Right lobe of liver (tissue), 6 donors: Measurements from ENCODE around the gene VASN. TPM values are rescaled to one million over a fixed set of nuclear protein-coding genes. Genes with fewer than 3 reads are reported as not detected.
"Not testable (repeated sequence)": the region's sequence is repeated elsewhere in the genome, so short reads cannot be mapped to it uniquely, and the experiment has no call there.

Experiments used
- ATAC-seq, 4 donors: fragments of 200-7000 bp; cut with Tn5 transposase; one replicate each; pipeline ENCODE4 v1.9.1; 2020; ENCODE audit warnings: mild to moderate bottlenecking in 4 of 4, moderate library complexity in 4 of 4
- DNase-seq, 3 donors: peaks; one replicate each; pipeline ENCODE4 v3.0.0-alpha.2; 2020
- H3K27ac ChIP-seq, 3 donors: fragments of 200-600 bp; one replicate each; pipeline ENCODE4 v1.8.0; 2022
- H3K27me3 ChIP-seq, 2 donors: fragments of 200-600 bp; one replicate each; pipeline ENCODE4 v1.8.0; 2022
- H3K36me3 ChIP-seq, 4 donors: fragments of 200-600 bp; sonication (generic) in 1 of 4; one replicate each; pipeline versions ENCODE4 v1.5.1 to v1.8.0; 2017 to 2022; ENCODE audit warnings: control low read depth in 1 of 4
- H3K4me1 ChIP-seq, 4 donors: fragments of 200-600 bp; sonication (generic) in 1 of 4; one replicate each; pipeline versions ENCODE4 v1.5.1 to v1.8.0; 2017 to 2022; ENCODE audit warnings: control low read depth in 1 of 4
- H3K4me3 ChIP-seq, 3 donors: fragments of 200-600 bp; one replicate each; pipeline ENCODE4 v1.8.0; 2022
- H3K9me3 ChIP-seq, 4 donors: fragments of 200-600 bp; sonication (generic) in 1 of 4; one replicate each; pipeline versions ENCODE4 v1.5.1 to v1.8.0; 2017 to 2022; ENCODE audit warnings: control low read depth in 1 of 4
- CTCF ChIP-seq, 4 donors: fragments of 200-600 bp in 3 of 4; fragments of 450-650 bp in 1 of 4; IDR thresholded peaks; one replicate each; pipeline versions ENCODE4 v1.5.1 to v1.8.0; 2016 to 2022; ENCODE audit warnings: antibody characterized with exemption in 4 of 4, mild to moderate bottlenecking in 2 of 4
- POLR2A ChIP-seq: fragments of 450-650 bp; IDR thresholded peaks from one replicate; pipeline ENCODE4 v1.6.1; 2017; ENCODE audit warnings: antibody characterized with exemption, mild to moderate bottlenecking
- WGBS: methylation state at CpG from one replicate; pipeline ENCODE4 v1.1.6; 2018; ENCODE audit warnings: low coverage, low lambda C conversion rate; ENCODE audit not compliant: insufficient coverage; ENCODE audit errors: missing lambda C conversion rate; 5-methylcytosine and 5-hydroxymethylcytosine counted together
- intact Hi-C, 2 donors: fragments of 100-400 bp; cut with DNase I; formaldehyde crosslinking; loops; one replicate each; pipeline versions ENCODE4 v1.11.2 to v1.14.1; 2022
- total RNA-seq, 6 experiments: library from RNA; depleted of rRNA in 2 of 6; stranded (reverse); fragments of >200 nt in 2 of 6; fragmentation: NEBNext Ultra II Directional in 3 of 6; extraction: Animal tissue kit (Norgen Biotek cat#: 25700) in 3 of 6; gene quantifications; one replicate each; pipeline versions ENCODE4 v1.1.0 to v1.2.4, GENCODE V29; 2016 to 2023
- donor health status: DM: no; HTN: yes; CAD: no.
- donor health status: DM: no; HTN: no; CAD: no.
- donor health status: DM: no; HTN: no; CAD: no.
- donor health status: DM: no; HTN: yes; CAD: no.
- donor health status: DM: no; HTN: yes; CAD: no.

The VASN gene
- total RNA-seq, 6 experiments from 2014 or later: 13.5 to 22.9 (median 16.8) TPM

GRCh38 chr16:4332623-4333307 is 38.9 kb upstream of the VASN start:
- 65% methylated on average over 5 of the region's 19 CpGs for WGBS
- Histone ChIP-seq H3K27me3 (no peaks in the 10 kb centered on the region), H3K4me1 (peaks cover 0 to 15% (median 5%) of the 10 kb centered on the region in 4 donors), H3K36me3 (no peaks in the 10 kb centered on the region), H3K4me3 (no peak overlapping the region), H3K27ac (no peak overlapping the region), H3K9me3 (no peaks in the 10 kb centered on the region)
- intact Hi-C loops: loop anchor here in 1 of 2 donors (5.0 kb wide), 2 partner anchors 45 to 130 kb away; no protein-coding TSS in a partner anchor
- ATAC-seq (no peak), DNase-seq (no peak)
- TF ChIP-seq POLR2A: no peak
- no peak for TF ChIP-seq CTCF (IDR thresholded peaks at IDR 0.05)

GRCh38 chr16:4333308-4333638 is 38.4 kb upstream of the VASN start:
- ATAC-seq (no peak), DNase-seq (no peak)
- peaks cover 0 to 15% (median 2%) of the 10 kb centered on the region in 4 donors for H3K4me1 ChIP-seq
- no peak overlapping the region for H3K27ac ChIP-seq
- H3K27me3 ChIP-seq: no peaks in the 10 kb centered on the region
- no peaks in the 10 kb centered on the region for H3K36me3 ChIP-seq
- WGBS: 60% methylated on average over 1 of the region's 9 CpGs
- intact Hi-C loops: loop anchor here in 1 of 2 donors (5.0 kb wide), 2 partner anchors 46 to 131 kb away; no protein-coding TSS in a partner anchor
- no peaks in the 10 kb centered on the region for H3K9me3 ChIP-seq
- TF ChIP-seq POLR2A (no peak), CTCF (IDR thresholded peaks at IDR 0.05) (no peak)
- H3K4me3 ChIP-seq: no peak overlapping the region

GRCh38 chr16:4333714-4334113 is 37.9 kb upstream of the VASN start:
- peaks cover 0 to 11% (median under 1%) of the 10 kb centered on the region in 4 donors for H3K4me1 ChIP-seq
- not testable (repeated sequence) for H3K36me3 ChIP-seq, ATAC-seq, DNase-seq, H3K9me3 ChIP-seq, H3K27ac ChIP-seq, H3K4me3 ChIP-seq, H3K27me3 ChIP-seq
- intact Hi-C loops: loop anchor here in 1 of 2 donors (5.0 kb wide), 2 partner anchors 46 to 131 kb away; no protein-coding TSS in a partner anchor
- WGBS: 77% methylated on average over 7 of the region's 9 CpGs

GRCh38 chr16:4334724-4335495 is 36.7 kb upstream of the VASN start:
- whole genome bisulfite sequencing: 82% methylated on average over 4 of the region's 32 CpGs
- Histone ChIP-seq H3K9me3 (no peaks in the 10 kb centered on the region), H3K4me3 (no peak overlapping the region), H3K27me3 (no peaks in the 10 kb centered on the region), H3K27ac (no peak overlapping the region), H3K36me3 (peaks cover 0 to 9% (median 4%) of the 10 kb centered on the region in 4 donors), H3K4me1 (peaks cover 0 to 3% (median 0%) of the 10 kb centered on the region in 4 donors)
- intact Hi-C loops: loop anchor here (5.0 kb wide), 2 partner anchors 48 to 133 kb away; no protein-coding TSS in a partner anchor
- DNase-seq: no peak
- TF ChIP-seq POLR2A (no peak), CTCF (IDR thresholded peaks at IDR 0.05) (no peak)
- no peak for ATAC-seq
